Natural killer cell (primary cell): ENCODE data around the gene PRDM16. TPM values are rescaled to one million over a fixed set of nuclear protein-coding genes. Genes with fewer than 3 reads are reported as not detected.
A peak's percentile ranks its signal among the peaks of the same experiment; 100 is the strongest.

ENCODE experiments used
- ATAC-seq, 3 donors: fragments of 150-1000 bp in 2 of 3; fragments of 200-7000 bp in 1 of 3; cut with Tn5 transposase; 1 replicate in 1 of 3; 2 replicates in 2 of 3; pipeline ENCODE4 v1.10.0; 2021; ENCODE audit warnings: mild to moderate bottlenecking in 2 of 3, moderate library complexity in 2 of 3
- DNase-seq, 2 donors: peaks; one replicate each; pipeline versions ENCODE4 v3.0.0 to v3.0.0-alpha.2; 2013 to 2021; ENCODE audit warnings: mixed read lengths in 1 of 2
- H3K27ac ChIP-seq: one replicate; pipeline ENCODE4 v1.5.1; 2013; ENCODE audit warnings: mild to moderate bottlenecking, low read length
- H3K27me3 ChIP-seq: one replicate; pipeline ENCODE4 v1.6.1; 2013; ENCODE audit warnings: low read length; ENCODE audit not compliant: control insufficient read depth, insufficient read depth
- H3K36me3 ChIP-seq: one replicate; pipeline ENCODE4 v1.6.1; 2013; ENCODE audit warnings: low read length; ENCODE audit not compliant: control insufficient read depth, insufficient read depth
- H3K4me1 ChIP-seq: one replicate; pipeline ENCODE4 v1.6.1; 2013; ENCODE audit warnings: low read length; ENCODE audit not compliant: control insufficient read depth, insufficient read depth
- H3K4me3 ChIP-seq: one replicate; pipeline ENCODE4 v1.5.1; 2013; ENCODE audit warnings: low read length
- H3K9me3 ChIP-seq: one replicate; pipeline ENCODE4 v1.6.1; 2013; ENCODE audit warnings: low read length; ENCODE audit not compliant: control insufficient read depth, insufficient read depth
- H3K27ac Mint-ChIP-seq, 2 donors: one replicate each; pipeline ENCODE4 v1.8.0; 2022; ENCODE audit warnings: mild to moderate bottlenecking in 2 of 2, mixed read lengths in 2 of 2, moderate library complexity in 1 of 2
- H3K27me3 Mint-ChIP-seq, 2 donors: one replicate each; pipeline ENCODE4 v1.8.0; 2022; ENCODE audit warnings: low read depth in 2 of 2, mixed read lengths in 2 of 2
- H3K36me3 Mint-ChIP-seq: one replicate; pipeline ENCODE4 v1.8.0; 2022; ENCODE audit warnings: mixed read lengths
- H3K4me1 Mint-ChIP-seq, 2 donors: one replicate each; pipeline ENCODE4 v1.8.0; 2022; ENCODE audit warnings: mixed read lengths in 2 of 2
- H3K4me3 Mint-ChIP-seq: one replicate; pipeline ENCODE4 v1.8.0; 2022; ENCODE audit warnings: mild to moderate bottlenecking, moderate library complexity, mixed read lengths
- H3K9me3 Mint-ChIP-seq, 2 donors: one replicate each; pipeline ENCODE4 v1.8.0; 2022; ENCODE audit warnings: mixed read lengths in 2 of 2
- WGBS: methylation state at CpG from one replicate; pipeline ENCODE4 v1.1.7; 2013; ENCODE audit warnings: missing lambda C conversion rate; ENCODE audit not compliant: insufficient coverage; 5-methylcytosine and 5-hydroxymethylcytosine counted together
- intact Hi-C: fragments of 100-400 bp; cut with micrococcal nuclease; formaldehyde crosslinking; loops from one replicate; pipeline ENCODE4 v1.14.2; 2022
- total RNA-seq, 4 donors: library from RNA; stranded (reverse); fragments of 120-200 nt in 1 of 4; gene quantifications; one replicate each; pipeline versions ENCODE4 v1.2.3 to v1.2.4, GENCODE V29; 2013 to 2022
- TF ChIP-seq, protein P1 (sequence below): fragments of 200-600 bp; IDR thresholded peaks from one replicate; pipeline ENCODE4 v1.8.0; 2022; ENCODE audit warnings: antibody characterized with exemption

Gene PRDM16
- total RNA-seq, 3 donors from 2014 or later (not counting 1 experiment from before 2014, with no cell fraction given) = 0.25 to 0.64 TPM; not detected in 1

DNA sequence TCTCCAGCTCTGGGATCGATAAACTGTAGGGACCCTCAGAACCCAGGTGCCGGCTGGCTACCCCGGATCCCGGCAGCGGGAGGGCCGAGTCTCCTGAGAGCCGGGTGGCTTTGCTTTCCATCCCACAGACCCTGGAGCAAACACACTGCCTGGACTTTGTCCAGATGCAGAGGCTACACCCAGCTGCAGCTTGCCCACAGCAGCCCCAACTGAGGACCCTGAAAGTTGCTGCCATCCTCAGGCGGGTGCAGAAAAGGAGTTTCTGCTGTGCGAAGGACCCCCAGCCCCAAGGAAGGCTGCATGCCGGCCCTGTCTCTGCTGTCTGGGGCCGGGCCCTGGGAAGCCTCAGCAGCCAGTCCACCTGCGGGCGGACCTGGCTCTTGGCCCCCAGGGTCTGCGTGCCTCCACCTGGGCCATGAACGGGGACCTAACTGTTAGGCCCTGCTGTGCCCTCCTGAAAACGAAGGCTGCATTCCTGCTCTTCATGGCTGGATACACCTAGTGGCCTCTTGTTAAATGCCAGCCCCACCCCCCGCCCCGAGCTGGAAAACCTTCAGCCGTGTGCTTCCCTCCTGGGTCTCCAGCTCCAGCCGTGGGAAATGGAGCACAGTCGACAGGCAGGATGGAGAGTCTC lies 287.9 kb downstream of the PRDM16 start:
- Mint-ChIP-seq H3K27me3 (peaks cover 17 to 24% of the 10 kb centered on the region in 2 donors), H3K36me3 (no peaks in the 10 kb centered on the region), H3K4me1 (peaks cover 9 to 20% of the 10 kb centered on the region in 2 donors), H3K4me3 (no peak overlapping the region), H3K9me3 (no peaks in the 10 kb centered on the region), H3K27ac (no peak overlapping the region)
- ATAC-seq (no peak), DNase-seq (no peak)
- H3K4me3 ChIP-seq = no peak overlapping the region
- H3K36me3 ChIP-seq = no peaks in the 10 kb centered on the region
- TF ChIP-seq, protein P1, sequence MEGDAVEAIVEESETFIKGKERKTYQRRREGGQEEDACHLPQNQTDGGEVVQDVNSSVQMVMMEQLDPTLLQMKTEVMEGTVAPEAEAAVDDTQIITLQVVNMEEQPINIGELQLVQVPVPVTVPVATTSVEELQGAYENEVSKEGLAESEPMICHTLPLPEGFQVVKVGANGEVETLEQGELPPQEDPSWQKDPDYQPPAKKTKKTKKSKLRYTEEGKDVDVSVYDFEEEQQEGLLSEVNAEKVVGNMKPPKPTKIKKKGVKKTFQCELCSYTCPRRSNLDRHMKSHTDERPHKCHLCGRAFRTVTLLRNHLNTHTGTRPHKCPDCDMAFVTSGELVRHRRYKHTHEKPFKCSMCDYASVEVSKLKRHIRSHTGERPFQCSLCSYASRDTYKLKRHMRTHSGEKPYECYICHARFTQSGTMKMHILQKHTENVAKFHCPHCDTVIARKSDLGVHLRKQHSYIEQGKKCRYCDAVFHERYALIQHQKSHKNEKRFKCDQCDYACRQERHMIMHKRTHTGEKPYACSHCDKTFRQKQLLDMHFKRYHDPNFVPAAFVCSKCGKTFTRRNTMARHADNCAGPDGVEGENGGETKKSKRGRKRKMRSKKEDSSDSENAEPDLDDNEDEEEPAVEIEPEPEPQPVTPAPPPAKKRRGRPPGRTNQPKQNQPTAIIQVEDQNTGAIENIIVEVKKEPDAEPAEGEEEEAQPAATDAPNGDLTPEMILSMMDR = no peak
- intact Hi-C loops = no loop called here
- H3K27ac ChIP-seq = no peak overlapping the region
- H3K27me3 ChIP-seq = peaks cover 9% of the 10 kb centered on the region
- peaks cover 39% of the 10 kb centered on the region for H3K4me1 ChIP-seq
- H3K9me3 ChIP-seq = no peaks in the 10 kb centered on the region
- WGBS = 87% methylated on average over 21 of the region's 21 CpGs

DNA sequence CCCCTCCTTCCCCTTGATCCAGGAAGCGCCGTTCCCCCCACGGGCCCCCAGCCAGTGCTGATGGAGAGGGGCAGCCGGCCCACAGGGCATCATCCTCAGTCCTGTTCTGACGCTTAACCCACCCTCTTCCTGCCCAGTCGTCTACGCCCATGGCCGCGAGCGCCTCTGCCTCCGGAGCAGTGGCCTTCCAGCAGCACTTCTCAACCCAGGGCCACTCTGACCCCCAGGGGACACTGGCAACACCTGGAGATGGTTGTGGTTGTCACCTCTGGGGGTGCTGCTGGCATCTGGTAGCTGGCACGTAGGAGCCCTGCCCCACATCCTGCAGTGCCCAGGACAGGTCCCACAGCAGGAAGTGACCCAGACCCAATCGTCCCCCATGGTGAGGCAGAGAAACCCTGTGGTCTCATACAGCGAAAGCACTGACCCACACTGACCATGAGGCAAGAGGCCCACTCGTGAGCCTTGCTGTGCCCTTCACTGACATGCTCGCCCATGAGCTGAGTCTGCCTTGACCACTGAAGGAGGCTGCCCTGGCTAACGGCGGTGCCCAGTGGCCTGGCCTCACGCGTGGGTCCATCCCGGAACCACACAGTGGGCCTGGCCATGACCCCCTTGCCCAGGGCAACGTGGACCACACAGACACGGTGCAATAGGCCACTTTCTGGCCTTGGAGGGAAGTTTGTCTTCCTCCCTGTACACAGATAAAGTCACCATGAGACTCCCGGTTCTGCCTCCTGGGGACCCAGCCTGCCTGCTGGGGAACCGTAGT lies 288.7 kb downstream of the PRDM16 start:
- Mint-ChIP-seq H3K27me3 (peaks cover 15 to 25% of the 10 kb centered on the region in 2 donors), H3K4me1 (peaks cover 13 to 25% of the 10 kb centered on the region in 2 donors), H3K9me3 (no peaks in the 10 kb centered on the region), H3K36me3 (no peaks in the 10 kb centered on the region), H3K4me3 (no peak overlapping the region), H3K27ac (no peak overlapping the region)
- ATAC-seq (peak; percentile 31 to 69 (median 59)), DNase-seq (no peak)
- intact Hi-C loops = no loop called here
- 57% methylated on average over 25 of the region's 25 CpGs for WGBS
- peaks cover 11% of the 10 kb centered on the region for H3K27me3 ChIP-seq
- no peak overlapping the region for H3K27ac ChIP-seq
- H3K4me1 ChIP-seq = peaks cover 46% of the 10 kb centered on the region
- H3K9me3 ChIP-seq = no peaks in the 10 kb centered on the region
- no peaks in the 10 kb centered on the region for H3K36me3 ChIP-seq
- H3K4me3 ChIP-seq = no peak overlapping the region
- TF ChIP-seq, protein P1 = no peak

DNA sequence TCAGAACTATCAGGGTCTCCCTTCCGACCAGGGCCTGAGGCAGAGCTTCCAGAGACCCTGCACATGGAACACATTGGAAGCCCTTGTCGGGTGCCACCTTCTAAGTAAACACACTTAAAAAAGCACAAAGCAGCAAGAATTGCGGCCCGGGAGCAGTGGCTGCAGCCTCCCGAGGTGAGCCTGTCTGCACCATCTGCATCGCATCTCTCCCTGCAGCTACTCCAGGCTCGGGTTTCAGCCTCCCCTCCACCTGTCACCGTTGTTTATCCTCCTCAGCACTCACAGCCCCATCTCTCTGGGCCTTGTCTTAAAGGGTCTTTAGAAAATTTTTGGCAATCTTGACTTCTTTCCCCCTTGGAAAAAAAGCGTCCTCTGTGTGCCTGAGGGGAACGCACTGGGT lies 290.3 kb downstream of the PRDM16 start:
- no peak overlapping the region for H3K4me3 ChIP-seq
- H3K27me3 ChIP-seq = peaks cover 6% of the 10 kb centered on the region
- no peak for ATAC-seq
- H3K27ac ChIP-seq = no peak overlapping the region
- WGBS = 91% methylated on average over 10 of the region's 10 CpGs
- intact Hi-C loops = no loop called here
- peaks cover 13 to 25% of the 10 kb centered on the region in 2 donors for H3K4me1 Mint-ChIP-seq
- no peaks in the 10 kb centered on the region for H3K9me3 ChIP-seq
- no peak overlapping the region for H3K27ac Mint-ChIP-seq
- TF ChIP-seq, protein P1 = no peak
- H3K9me3 Mint-ChIP-seq = no peaks in the 10 kb centered on the region
- no peaks in the 10 kb centered on the region for H3K36me3 Mint-ChIP-seq
- H3K36me3 ChIP-seq = no peaks in the 10 kb centered on the region
- peaks cover 46% of the 10 kb centered on the region for H3K4me1 ChIP-seq
- no peak overlapping the region for H3K4me3 Mint-ChIP-seq
- DNase-seq = no peak
- peaks cover 22 to 25% of the 10 kb centered on the region in 2 donors for H3K27me3 Mint-ChIP-seq
